HG03571 (cell line): ENCODE results near the gene PRX.
"Not testable (repeated sequence)": the region's sequence is repeated elsewhere in the genome, so short reads cannot be mapped to it uniquely, and the experiment has no call there.

Experiments used
- ATAC-seq: cut with Tn5 transposase; IDR thresholded peaks from one replicate; pipeline ENCODE4 v1.9.1; 2021; ENCODE audit not compliant: unreplicated experiment

Gene PRX, protein sequence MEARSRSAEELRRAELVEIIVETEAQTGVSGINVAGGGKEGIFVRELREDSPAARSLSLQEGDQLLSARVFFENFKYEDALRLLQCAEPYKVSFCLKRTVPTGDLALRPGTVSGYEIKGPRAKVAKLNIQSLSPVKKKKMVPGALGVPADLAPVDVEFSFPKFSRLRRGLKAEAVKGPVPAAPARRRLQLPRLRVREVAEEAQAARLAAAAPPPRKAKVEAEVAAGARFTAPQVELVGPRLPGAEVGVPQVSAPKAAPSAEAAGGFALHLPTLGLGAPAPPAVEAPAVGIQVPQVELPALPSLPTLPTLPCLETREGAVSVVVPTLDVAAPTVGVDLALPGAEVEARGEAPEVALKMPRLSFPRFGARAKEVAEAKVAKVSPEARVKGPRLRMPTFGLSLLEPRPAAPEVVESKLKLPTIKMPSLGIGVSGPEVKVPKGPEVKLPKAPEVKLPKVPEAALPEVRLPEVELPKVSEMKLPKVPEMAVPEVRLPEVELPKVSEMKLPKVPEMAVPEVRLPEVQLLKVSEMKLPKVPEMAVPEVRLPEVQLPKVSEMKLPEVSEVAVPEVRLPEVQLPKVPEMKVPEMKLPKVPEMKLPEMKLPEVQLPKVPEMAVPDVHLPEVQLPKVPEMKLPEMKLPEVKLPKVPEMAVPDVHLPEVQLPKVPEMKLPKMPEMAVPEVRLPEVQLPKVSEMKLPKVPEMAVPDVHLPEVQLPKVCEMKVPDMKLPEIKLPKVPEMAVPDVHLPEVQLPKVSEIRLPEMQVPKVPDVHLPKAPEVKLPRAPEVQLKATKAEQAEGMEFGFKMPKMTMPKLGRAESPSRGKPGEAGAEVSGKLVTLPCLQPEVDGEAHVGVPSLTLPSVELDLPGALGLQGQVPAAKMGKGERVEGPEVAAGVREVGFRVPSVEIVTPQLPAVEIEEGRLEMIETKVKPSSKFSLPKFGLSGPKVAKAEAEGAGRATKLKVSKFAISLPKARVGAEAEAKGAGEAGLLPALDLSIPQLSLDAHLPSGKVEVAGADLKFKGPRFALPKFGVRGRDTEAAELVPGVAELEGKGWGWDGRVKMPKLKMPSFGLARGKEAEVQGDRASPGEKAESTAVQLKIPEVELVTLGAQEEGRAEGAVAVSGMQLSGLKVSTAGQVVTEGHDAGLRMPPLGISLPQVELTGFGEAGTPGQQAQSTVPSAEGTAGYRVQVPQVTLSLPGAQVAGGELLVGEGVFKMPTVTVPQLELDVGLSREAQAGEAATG (N-terminal part only)

DNA sequence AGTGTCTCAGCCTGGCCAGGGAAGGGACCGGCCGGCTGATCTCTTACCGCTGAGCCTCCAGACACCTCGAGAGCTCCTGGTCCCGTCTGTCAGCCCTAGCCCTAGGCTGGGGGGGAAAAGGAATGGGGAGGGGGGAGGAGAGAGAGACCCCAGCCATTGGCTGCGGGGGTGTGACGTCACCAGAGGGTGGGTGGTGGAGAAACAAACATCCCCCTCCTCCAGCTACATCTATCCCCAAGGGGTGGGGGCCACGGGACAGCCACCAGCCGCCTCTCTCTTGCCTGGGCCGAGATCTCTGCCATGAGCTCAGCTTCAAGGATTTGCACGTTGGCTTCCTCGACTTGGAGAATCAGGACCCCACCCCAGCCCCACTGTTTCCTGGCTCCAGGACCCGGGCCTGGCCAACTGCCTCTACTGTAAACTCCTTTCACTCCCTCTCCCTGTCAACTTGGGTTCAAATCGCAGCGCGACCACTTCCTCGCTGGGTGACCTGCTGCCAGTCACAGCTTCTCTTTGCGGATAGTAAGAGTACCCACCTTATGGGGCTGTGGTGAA lies at the start of gene PRX:
TSS of gene PRX (minus strand) at position 88 of the 555 bp plus-strand sequence. CDS start 5,446 bp downstream, outside the sequence.
- ATAC-seq: no peak

DNA sequence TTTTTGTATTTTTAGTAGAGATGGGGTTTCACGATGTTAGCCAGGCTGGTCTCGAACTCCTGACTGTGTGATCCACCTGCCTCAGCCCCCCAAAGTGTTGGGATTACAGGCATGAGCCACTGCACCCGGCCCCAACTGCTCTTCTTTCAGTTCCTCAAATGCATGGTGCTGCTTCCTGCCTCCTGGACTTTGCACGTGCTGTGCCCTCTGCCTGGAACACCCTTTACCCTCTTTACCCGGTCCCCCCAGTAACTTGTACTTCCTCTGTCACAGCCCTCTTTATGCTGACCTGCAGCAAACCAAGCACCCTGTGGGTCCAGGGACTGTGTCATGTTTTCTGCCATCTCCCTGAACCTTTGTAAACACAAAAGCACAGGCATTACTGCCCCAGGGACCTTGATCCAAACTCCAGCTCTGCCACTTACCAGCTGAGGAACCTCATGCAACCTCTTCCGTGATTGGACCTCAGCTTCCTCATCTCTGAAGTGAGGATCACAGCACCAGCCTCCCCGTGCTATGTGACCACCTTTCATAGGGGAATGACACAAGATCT lies 48.6 kb upstream of the PRX start:
- no peak for ATAC-seq

DNA sequence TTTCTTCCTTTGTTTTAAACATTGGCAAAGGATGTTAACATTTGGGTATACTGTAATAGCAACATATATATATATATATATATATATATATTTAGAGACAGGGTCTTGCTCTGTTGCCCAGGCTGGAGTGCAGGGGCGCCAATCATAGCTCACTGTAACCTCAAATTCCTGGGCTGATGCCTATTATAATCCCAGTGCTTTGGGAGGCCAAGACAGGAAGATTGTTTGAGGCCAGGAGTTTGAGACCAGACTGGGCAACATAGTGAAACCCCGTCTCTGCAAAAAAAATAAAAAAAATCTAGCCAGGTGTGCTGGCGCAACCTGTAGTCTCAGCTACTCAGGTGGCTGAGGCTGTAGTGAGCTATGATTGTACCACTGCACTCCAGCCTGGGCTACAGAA lies 47.0 kb upstream of the PRX start:
- no peak for ATAC-seq

DNA sequence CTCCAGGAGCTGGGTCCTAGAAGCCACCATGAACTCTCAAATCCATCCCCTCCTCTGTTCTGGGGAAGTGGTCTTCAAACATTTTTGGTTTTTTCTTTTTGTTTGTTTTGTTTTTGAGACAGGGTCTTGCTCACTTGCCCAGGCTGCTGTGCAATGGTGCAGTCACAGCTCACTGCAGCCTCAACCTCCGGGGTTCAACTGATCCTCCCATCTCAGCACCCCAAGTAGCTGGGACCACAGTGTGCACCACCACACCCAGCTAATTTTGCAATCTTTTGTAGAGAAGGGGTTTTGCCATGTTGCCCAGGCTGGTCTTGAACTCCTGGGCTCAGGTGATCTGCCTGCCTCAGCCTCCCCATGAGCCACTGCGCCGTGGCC lies 45.4 kb upstream of the PRX start:
- ATAC-seq: no peak

DNA sequence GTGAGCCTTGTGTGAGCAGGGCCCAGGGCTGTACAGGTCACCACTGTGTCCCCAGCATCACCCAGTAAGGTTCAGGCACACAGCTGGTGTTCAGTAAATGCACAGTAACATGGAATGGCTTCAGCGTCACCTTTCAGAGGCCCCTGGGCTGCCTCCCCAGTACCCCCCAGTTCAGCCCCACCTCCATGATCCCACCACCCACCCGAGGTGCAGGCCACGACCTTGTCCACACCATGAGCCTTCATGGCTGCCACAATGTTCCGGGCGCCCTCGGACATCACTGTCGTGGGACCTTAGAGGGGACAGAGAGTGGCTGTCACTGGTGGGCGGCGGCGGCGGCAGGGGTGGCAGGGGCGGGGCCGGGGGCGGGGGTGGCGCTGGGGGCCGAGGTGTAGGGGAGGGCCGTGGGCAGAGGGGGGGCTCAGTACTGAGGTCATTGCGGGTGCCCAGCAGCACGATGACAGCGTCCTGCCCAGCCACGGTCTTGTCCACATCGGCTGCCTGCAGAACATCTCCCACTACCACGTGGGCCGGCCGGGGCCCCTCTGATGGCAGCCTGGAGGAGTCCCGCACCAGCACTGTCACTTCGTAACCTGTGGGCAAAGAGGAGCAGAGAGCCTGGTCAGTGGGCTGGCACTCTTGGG lies 44.9 kb upstream of the PRX start:
- no peak for ATAC-seq

DNA sequence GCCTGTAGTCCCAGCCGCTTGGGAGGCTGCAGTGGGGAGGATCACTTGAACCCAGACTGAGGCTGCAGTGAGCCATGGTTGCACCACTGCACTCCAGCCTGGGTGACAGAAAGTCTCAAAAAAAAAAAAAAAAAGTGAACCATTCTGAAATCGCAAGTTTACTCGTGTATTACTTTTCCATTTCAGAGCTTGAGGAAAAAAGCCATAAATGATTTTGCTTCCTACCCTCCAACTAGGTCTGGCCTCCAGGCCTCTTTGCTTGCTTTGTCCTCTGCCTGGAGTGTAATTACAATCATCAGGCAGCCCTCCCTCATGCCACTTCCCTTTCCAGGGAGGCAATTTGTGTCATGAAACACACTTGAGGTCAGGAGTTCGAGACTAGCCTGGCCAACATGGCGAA lies 43.9 kb upstream of the PRX start:
- no peak for ATAC-seq

DNA sequence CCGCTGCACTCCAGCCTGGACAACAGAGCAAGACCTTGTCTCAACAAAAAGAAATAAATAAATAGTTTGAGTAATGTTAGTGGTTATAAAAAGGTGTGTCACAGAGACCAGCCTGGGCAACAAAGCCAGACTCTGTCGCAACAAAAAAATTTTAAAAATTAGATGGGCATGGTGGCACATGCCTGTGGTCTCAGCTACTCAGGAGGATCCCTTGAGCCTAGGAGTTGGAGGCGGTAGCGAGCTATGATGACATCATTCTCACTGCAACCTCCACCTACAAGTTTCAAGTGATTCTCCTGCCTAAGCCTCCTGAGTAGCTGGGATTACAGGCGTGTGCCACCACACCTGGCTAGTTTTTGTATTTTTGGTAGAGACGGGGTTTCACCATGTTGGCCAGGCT lies 40.8 kb upstream of the PRX start:
- ATAC-seq: not testable (repeated sequence)

DNA sequence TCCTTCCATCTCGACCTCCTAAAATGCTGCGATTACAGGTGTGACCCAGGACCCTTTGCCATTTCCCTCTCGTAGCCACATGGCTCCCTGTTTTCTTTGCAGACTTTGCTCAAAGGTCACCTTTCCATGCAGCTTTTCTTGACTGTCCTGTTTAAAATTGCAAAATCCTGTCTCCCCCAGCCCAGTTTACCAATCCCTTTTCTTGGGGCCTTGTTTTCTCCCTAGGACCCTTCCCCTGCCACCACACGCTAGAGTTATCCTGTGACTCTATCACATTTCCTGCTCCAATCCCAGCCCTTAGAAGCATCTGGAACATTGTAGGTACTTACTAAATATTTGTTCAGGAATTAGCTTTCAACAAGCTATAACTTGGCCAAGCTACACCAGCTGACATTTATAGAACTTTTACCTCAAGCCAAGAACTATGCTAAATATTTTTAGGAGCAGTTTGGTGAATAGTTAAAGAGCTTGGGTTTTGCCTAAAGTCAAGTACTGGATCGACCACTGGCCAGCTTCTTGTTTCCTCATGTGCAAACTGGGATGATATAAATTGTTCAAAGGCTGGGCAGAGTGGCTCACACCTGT lies 40.1 kb upstream of the PRX start:
- ATAC-seq: no peak

DNA sequence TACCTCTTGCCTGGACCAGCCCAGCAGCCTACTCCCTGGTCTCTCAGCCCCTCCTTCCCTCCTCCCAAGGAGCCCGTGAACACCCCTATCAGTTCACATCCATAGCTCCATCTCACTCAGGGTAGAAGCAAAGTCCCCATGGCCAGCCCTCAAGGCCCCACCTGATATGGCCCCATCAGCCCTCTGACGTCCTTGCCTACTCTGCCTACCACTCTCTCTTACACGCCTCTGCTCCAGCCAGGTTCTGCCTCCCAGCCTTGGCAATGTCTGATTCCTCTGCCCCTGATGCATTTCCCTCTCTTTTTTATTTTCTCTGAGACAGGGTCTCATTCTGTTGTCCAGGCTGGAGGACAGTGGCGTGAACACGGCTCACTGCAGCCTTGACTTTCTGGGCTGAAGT lies 38.8 kb upstream of the PRX start:
- ATAC-seq: no peak

DNA sequence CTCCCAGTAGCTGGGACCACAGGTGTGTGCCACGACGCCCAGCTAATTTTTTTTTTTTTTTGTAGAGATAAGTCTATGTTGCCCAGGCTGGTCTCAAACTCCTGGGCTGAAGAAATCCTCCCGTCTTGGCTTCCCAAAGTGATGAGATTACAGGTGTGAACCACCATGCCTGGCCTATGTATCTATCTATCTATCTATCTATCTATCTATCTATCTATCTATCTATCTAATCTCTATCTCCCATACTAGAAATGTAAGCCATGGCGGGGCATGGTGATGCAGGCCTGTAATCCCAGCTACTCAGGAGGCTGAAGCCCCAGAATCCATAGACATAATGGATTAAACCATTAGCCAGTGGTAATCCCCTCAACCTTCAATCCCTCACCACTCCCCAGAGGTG lies 37.5 kb upstream of the PRX start:
- ATAC-seq: no peak

DNA sequence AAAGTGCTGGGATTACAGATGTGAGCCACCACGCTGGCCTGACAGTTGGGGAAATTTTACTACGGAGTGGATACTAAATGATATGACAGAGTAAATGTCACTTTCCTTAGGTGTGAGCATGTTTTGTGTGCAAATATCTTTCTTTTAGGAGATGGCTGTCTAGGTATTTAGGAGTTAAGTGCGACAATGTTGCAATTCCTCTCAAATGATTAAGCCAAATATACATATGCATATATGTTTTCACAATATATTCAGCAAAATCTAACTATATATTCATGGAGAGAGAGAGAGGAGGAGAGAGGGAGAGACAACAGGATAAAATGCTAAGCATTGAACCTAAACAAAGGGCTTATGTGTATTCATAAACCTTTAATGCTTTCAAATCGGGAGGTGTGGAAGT lies 36.3 kb upstream of the PRX start:
- no peak for ATAC-seq

DNA sequence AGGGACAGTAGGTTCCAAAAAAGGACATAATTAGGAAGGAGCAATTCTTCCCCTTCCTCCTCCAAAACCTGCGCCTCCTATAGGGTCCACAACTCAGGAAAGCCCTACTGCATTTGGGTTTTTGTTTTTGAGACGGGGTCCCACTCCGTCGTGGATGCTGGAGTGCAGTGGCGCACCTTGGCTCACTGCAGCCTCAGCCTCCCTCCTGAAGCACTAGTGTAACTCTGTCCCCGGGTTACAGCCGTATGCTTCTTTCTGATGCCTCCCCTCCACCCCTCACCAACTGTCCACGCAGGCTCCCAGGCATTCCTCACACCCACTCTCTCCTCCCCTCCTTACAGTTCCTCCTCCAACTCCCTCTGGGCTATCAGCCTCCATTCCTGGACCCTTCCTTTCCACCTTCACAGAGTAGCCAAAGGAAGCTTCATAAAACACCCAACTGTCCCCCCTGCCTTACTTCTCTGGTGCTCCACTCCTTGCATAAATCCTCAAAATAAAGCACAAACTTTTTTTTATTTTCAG lies 33.1 kb upstream of the PRX start:
- ATAC-seq: no peak

DNA sequence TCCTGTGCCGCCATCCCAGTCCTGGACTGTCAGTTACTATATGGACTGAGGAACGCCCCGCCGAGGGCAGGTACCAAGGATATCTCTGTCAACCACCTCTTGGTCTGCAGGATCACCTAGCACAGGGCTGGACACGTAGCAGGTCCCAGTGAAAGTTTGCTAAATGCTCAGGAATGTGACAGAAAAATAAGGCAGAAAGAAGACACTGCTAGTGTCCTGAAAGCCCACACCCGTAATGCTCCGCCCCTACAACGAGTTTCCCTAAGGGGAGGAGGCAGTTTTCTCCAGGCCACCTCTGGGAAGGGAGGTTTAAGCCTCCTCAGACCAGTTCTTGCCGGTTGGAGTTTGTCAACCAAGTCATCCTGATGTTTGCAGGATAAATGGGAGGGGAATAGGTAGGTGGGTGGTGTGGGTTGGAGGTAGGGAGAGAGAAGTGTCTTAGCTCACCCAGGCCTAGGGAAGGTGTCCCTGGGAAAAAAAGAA lies 32.6 kb upstream of the PRX start:
- no peak for ATAC-seq

DNA sequence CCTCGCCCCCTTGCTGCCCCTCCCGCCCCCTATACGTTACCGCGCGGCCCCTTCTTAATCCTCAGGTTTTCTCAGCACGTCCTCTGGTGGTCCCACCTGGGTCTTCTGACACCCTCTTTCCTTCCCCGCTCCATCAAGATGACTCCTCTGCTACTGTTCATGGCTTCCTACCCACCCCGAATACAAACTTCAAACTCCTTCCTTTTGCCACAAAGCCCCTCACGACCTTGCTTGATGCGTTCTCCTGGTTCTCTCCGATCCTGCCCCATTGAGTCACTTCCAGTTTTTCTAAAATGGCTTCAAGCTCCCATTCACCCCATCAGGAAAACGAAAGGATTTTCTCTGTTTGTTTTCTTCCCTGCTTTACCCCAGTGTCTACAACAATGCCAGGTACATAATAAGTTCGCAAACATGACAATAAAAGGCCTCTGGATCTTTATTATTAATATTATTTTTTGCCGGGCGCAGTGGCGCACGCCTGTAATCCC lies 31.7 kb upstream of the PRX start:
- no peak for ATAC-seq

DNA sequence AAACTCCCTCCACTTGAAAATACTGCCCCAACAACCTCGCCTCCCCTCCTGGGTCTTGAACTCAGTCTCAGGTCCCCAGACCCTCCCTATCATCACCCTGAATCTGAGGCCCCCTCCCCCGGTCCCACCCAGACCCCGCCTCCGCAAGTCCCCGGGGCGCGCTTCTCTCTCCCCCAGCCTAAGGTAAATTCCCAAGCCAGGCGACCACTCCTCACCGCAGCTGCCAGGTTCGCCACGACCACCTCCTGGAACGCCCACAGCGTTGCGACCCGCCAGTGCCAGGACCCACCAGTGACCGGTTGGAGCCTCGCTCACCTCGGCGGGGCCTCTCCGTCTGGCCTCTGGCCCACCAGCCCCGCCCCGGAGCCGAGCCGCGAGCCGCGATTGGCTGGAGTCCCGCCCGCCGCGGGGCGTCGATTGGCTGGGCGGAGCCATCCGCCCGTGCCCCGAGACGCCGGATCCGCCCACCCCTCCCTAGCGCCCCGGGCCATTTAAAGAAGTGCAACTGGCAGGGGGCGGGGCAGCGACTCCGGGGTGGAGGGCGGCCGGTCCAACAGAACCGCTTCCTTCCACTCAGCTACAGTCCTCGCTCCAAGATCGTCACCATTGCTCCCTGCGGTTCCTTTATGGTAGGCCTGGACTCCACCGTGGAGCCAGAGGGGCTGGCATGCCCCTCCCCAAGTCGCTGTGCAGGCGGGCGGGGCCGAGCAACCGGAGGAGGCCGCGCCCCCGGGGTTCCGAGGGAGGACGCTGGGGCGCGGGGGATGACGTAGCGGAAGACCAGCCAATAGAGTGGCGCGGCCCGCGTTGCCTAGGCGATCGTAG lies 31.0 kb upstream of the PRX start, which contains the start of gene SERTAD3:
TSS of gene SERTAD3 (minus strand) at position 336 of the 825 bp plus-strand sequence. CDS start 2,255 bp downstream, outside the sequence.
- ATAC-seq: peak; percentile 55

DNA sequence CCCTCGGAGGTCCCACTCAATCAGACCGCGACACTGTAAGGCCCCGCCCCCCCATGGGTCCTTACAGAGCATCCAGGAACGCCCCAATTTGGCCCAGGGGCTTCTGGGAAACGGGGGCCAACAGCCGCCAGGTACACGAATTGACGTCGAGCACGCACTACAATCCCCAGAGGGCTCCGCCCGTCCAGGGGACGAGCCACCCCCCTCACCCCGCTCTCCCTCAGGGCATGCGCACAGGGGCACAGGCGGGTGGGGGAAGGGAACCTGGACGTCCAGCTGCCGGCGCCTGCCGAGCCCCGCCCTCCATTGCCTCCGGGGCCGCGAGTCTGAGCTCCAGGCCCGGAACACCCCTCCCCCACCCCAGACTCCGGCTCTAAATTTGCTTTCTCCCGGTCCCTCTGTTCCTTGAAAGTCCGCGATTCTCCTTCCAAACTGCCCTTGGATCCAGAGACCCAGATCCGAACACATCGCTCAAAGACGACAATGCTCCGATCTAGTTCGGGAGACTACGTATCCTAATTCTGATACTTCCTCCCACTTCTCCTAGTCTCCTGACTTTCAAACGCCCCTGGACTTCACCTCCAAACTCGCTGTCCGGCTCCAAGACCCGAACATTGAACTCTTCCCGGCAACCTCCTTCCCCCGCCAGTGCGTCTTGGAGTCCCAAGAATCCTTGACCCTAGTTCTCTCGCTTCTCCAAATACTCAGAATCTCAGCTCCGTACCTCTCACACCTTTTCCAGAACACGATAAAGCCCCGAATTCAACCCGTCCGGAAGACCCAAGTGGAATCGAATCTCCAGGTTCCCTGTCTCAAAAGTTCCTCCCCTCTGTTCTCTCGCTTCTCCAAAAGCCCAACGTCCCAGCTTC lies 30.2 kb upstream of the PRX start:
- peak; percentile 64 for ATAC-seq

DNA sequence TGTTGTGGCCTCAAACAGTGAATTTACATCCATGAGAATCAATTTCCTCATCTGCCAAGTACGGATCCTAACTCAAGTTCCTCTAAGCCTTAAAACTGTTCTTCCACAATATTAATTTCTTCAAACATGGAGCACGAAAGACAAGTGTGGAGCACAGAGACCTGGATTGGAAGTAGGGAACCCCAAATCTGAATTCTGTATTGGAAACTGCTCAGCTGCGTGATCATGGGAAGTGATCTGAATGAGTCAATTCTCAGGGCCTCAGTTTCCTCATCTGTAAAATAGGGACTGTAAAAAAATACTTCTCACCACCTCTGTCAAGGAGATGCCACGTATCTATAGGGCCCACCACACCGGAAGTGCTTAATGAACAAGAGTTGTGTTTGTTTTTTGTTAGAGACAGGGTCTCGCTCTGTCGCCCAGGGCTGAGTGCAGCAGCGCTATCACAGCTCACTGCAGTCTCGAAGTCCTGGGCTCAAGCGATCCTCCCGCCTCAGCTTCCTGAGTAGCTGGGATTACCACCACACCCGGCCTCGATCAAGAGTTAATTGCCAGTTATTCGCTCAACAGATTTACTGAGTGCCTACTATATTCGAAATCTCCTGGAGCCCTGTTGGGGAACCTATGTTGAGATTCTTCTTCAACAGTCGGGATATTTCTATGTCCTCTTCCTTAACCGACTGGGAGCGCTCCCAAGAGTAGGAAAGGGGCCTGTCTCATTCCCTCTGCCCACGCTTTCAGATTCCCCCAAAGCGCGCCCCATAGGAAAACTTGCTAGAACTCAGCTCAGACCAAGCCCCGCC lies 29.4 kb upstream of the PRX start:
- ATAC-seq: no peak
